Tibial nerve (tissue), 4 donors: Measurements from ENCODE around the gene RAB11B. TPM values are rescaled to one million over a fixed set of nuclear protein-coding genes. Genes with fewer than 3 reads are reported as not detected.

Experiments used
- DNase-seq, 2 donors: peaks; one replicate each; pipeline ENCODE4 v3.0.0-alpha.2; 2019; ENCODE audit warnings: low spot score in 2 of 2
- H3K27ac ChIP-seq, 4 donors: fragments of 200-600 bp; sonication (generic) in 3 of 4; one replicate each; pipeline ENCODE4 v1.5.1; 2017 to 2019; ENCODE audit warnings: mild to moderate bottlenecking in 1 of 4
- H3K27me3 ChIP-seq, 2 donors: fragments of 200-600 bp; sonication (generic) in 1 of 2; one replicate each; pipeline versions ENCODE4 v1.5.1 to v1.6.0; 2017 to 2019
- H3K36me3 ChIP-seq, 3 donors: fragments of 200-600 bp; sonication (generic); one replicate each; pipeline ENCODE4 v1.5.1; 2018 to 2019
- H3K4me1 ChIP-seq, 4 donors: fragments of 200-600 bp; sonication (generic) in 3 of 4; one replicate each; pipeline ENCODE4 v1.5.1; 2017 to 2019
- H3K4me3 ChIP-seq, 4 donors: fragments of 200-600 bp; sonication (generic) in 3 of 4; one replicate each; pipeline ENCODE4 v1.5.1; 2017 to 2019; ENCODE audit warnings: mild to moderate bottlenecking in 1 of 4, moderate library complexity in 1 of 4
- H3K9me3 ChIP-seq, 4 donors: fragments of 200-600 bp; sonication (generic) in 3 of 4; one replicate each; pipeline ENCODE4 v1.5.1; 2017 to 2019
- CTCF ChIP-seq, 5 experiments: fragments of 200-600 bp in 3 of 5; fragments of 450-650 bp in 2 of 5; sonication (generic) in 3 of 5; IDR thresholded peaks; one replicate each; pipeline ENCODE4 v1.5.1; 2016 to 2019; ENCODE audit warnings: antibody characterized with exemption in 5 of 5, mild to moderate bottlenecking in 3 of 5, moderate library complexity in 2 of 5
- EP300 ChIP-seq, 2 donors: sonication (generic); formaldehyde crosslinking; IDR thresholded peaks; one replicate each; pipeline ENCODE4 v1.6.1; 2017; ENCODE audit warnings: antibody characterized with exemption in 2 of 2, mild to moderate bottlenecking in 1 of 2
- POLR2A ChIP-seq, 2 donors: fragments of 450-650 bp; IDR thresholded peaks; one replicate each; pipeline ENCODE4 v1.6.1; 2017; ENCODE audit warnings: antibody characterized with exemption in 2 of 2, mild to moderate bottlenecking in 2 of 2, moderate library complexity in 2 of 2
- WGBS, 2 donors: methylation state at CpG; one replicate each; pipeline ENCODE4 v1.1.5; 2018; 5-methylcytosine and 5-hydroxymethylcytosine counted together
- total RNA-seq, 4 donors: library from RNA; depleted of rRNA; stranded (reverse); fragments of >200 nt; gene quantifications; one replicate each; pipeline ENCODE4 v1.1.0, GENCODE V29; 2016

RAB11B gene
- total RNA-seq, 4 donors from 2014 or later, result 35.6 to 147 (median 68.9) TPM

GRCh38 chr19:8449830-8450229, 59.7 kb downstream of the RAB11B start:
- H3K27me3 ChIP-seq, result no peaks in the 10 kb centered on the region
- 59 to 77% methylated on average over 7 of the region's 8 CpGs for WGBS, 2 donors
- no peak for DNase-seq
- TF ChIP-seq CTCF (IDR thresholded peaks at IDR 0.05) (no peak), EP300 (IDR thresholded peaks at IDR 0.05) (no peak), POLR2A (IDR thresholded peaks at IDR 0.05) (no peak)
- peaks cover 0 to 8% (median 0%) of the 10 kb centered on the region in 3 donors for H3K36me3 ChIP-seq
- no peaks in the 10 kb centered on the region for H3K9me3 ChIP-seq
- H3K4me3 ChIP-seq, result no peak overlapping the region
- H3K4me1 ChIP-seq, result peaks cover 0 to 87% (median 59%) of the 10 kb centered on the region in 4 donors
- no peak overlapping the region for H3K27ac ChIP-seq

- WGBS, 2 donors, result 64 to 65% methylated on average over 6 of the region's 6 CpGs
- Histone ChIP-seq H3K4me1 (peaks cover 0 to 85% (median 56%) of the 10 kb centered on the region in 4 donors), H3K9me3 (no peaks in the 10 kb centered on the region), H3K4me3 (no peak overlapping the region), H3K27ac (no peak overlapping the region), H3K27me3 (no peaks in the 10 kb centered on the region), H3K36me3 (peaks cover 0 to 14% (median 0%) of the 10 kb centered on the region in 3 donors)
- DNase-seq, result no peak
- TF ChIP-seq EP300 (IDR thresholded peaks at IDR 0.05) (no peak), POLR2A (IDR thresholded peaks at IDR 0.05) (no peak), CTCF (IDR thresholded peaks at IDR 0.05) (no peak)
Observed at GRCh38 chr19:8451377-8451776, 61.2 kb downstream of the RAB11B start.

GRCh38 chr19:8451885-8452284, 61.7 kb downstream of the RAB11B start:
- WGBS, 2 donors, result 70 to 73% methylated on average over 3 of the region's 3 CpGs
- TF ChIP-seq EP300 (IDR thresholded peaks at IDR 0.05), result no peak
- no peak for TF ChIP-seq CTCF (IDR thresholded peaks at IDR 0.05)
- TF ChIP-seq POLR2A (IDR thresholded peaks at IDR 0.05), result no peak
- DNase-seq, result no peak
- H3K27me3 ChIP-seq, result no peaks in the 10 kb centered on the region
- H3K27ac ChIP-seq, result no peak overlapping the region
- H3K9me3 ChIP-seq, result no peaks in the 10 kb centered on the region
- H3K4me3 ChIP-seq, result no peak overlapping the region
- H3K36me3 ChIP-seq, result peaks cover 0 to 19% (median 0%) of the 10 kb centered on the region in 3 donors
- H3K4me1 ChIP-seq, result peaks cover 0 to 85% (median 54%) of the 10 kb centered on the region in 4 donors

GRCh38 chr19:8452446-8453123, 62.4 kb downstream of the RAB11B start:
- H3K27me3 ChIP-seq, result no peaks in the 10 kb centered on the region
- TF ChIP-seq CTCF (IDR thresholded peaks at IDR 0.05) (no peak), POLR2A (IDR thresholded peaks at IDR 0.05) (no peak), EP300 (IDR thresholded peaks at IDR 0.05) (no peak)
- WGBS, 2 donors, result 62 to 63% methylated on average over 4 of the region's 4 CpGs
- H3K9me3 ChIP-seq, result no peaks in the 10 kb centered on the region
- H3K27ac ChIP-seq, result no peak overlapping the region
- peaks cover 0 to 18% (median 0%) of the 10 kb centered on the region in 3 donors for H3K36me3 ChIP-seq
- no peak for DNase-seq
- peaks cover 0 to 85% (median 51%) of the 10 kb centered on the region in 4 donors for H3K4me1 ChIP-seq
- no peak overlapping the region for H3K4me3 ChIP-seq

GRCh38 chr19:8453616-8454015, 63.5 kb downstream of the RAB11B start:
- peaks cover 0 to 85% (median 55%) of the 10 kb centered on the region in 4 donors for H3K4me1 ChIP-seq
- TF ChIP-seq POLR2A (IDR thresholded peaks at IDR 0.05) (no peak), CTCF (IDR thresholded peaks at IDR 0.05) (no peak), EP300 (IDR thresholded peaks at IDR 0.05) (no peak)
- no peak for DNase-seq
- 88 to 89% methylated on average over 6 of the region's 6 CpGs for WGBS, 2 donors
- H3K27ac ChIP-seq, result no peak overlapping the region
- H3K36me3 ChIP-seq, result peaks cover 0 to 15% (median 0%) of the 10 kb centered on the region in 3 donors
- H3K27me3 ChIP-seq, result no peaks in the 10 kb centered on the region
- no peak overlapping the region for H3K4me3 ChIP-seq
- H3K9me3 ChIP-seq, result no peaks in the 10 kb centered on the region
